ENCODE measurements around the gene UTS2.

UTS2 gene

DNA sequence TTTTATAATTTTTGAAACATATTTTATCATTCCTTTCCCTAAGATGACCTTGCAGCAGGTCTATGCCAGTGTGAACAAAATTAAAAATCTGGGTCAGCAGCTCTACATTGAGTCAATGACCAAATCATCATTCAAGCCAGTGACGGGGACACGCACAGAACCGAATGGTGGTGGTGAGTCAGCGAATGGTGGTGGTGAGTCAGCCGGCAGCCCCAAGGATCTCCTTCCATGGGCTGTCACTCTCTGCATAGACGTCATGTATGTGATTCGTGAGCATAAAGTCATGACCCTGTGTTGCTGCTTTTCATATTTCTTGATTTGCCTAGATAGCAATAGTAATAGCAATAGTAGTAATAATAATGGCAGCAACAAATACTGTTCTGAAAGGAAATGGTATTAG, 42.5 kb downstream of the UTS2 start:
- no peak for DNase-seq (ENCODE audit: low read depth)

DNA sequence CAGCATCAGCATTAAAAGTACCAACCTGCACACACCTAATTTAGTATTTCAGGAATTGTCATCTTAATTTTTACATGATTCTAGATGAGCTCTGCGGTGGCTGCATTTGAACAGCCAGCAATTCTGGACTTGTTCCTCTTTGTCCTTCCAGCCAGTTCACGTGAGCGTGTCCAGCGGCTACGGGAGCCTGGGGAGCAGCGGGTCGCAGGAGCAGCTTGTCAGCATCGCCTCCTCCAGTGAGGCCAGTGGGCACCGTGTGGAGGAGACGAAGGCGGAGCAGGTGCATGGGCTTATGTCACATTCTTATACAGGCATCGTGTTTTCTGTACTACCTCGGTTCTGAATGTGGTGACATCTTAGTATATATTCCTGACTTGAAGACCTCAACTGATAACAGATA, 43.1 kb downstream of the UTS2 start:
- DNase-seq (ENCODE audit: low read depth): no peak

DNA sequence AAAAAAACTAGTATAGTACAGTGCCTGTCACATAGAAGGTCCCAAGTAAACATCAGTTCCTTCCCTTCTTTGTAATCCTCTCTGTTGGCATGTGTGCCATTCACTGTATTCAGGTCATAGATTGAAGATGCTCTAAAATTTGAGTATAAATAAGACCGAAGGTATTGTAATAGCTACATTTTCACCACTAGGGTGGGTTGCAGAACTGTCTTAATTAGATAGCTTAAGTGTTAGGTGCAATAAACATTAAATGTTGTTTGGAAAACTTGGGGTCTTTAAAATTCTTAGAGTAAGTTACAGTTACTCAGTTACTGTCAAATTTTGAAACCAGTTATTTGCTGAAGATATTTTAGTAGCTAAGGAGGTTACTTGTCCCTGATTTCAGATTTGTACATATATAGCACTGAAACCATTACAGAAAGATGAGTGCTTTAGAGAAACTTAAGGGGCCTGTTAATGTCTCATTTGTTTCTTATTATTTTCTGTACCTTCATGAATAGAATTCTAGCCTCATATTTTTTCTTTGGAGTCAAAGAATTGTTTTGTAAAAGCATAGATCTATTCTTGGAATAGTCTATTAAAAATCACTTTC, 44.5 kb downstream of the UTS2 start:
- DNase-seq (ENCODE audit: low read depth): no peak

DNA sequence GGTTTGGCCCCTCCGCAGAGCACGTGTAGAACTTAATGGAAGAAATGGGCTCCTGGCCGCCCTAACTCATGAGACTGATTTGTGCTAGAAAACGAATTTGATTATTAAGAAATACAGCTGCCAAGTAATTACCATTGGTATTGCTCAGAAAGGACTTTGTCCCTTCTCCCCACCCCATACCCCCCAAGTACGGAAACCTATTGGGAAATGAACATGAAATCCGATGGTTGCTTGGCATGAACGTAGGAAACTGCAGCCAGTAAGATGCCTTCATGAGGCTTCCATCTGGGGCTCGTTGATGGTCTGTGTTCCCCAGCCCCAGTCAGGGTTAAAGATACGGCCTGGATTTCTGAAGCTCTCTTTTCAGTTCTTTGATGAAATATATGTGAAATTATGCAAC, 47.4 kb downstream of the UTS2 start:
- DNase-seq (ENCODE audit: low read depth): no peak

All from stimulated activated CD8-positive, alpha-beta memory T cell treated with anti-CD3 and anti-CD28 coated beads, Interleukin-15, amount 100 ng/mL, for 1 hour (primary cell).